ENCODE results near the gene CIDEC. TPM values are rescaled to one million over a fixed set of nuclear protein-coding genes. Genes with fewer than 3 reads are reported as not detected.
A peak's percentile ranks its signal among the peaks of the same experiment; 100 is the strongest.
"Not testable (repeated sequence)": the region's sequence is repeated elsewhere in the genome, so short reads cannot be mapped to it uniquely, and the experiment has no call there.

CIDEC gene
- total RNA-seq, 1 donor from 2014 or later = not detected

GRCh38 chr3:9866639-9867038 is 13.4 kb downstream of the CIDEC start:
- TF ChIP-seq CTCF (IDR thresholded peaks at IDR 0.05; ENCODE audit: unreplicated experiment) = no peak
- H3K27me3 Mint-ChIP-seq (ENCODE audit: low read depth) = no peaks in the 10 kb centered on the region
- H3K4me3 Mint-ChIP-seq = no peak overlapping the region
- peak overlapping the region; percentile 18 for H3K27ac Mint-ChIP-seq
- peaks cover 17% of the 10 kb centered on the region for H3K4me1 Mint-ChIP-seq
- DNase-seq (ENCODE audit: low spot score in 2 of 2, unreplicated experiment in 2 of 2) = no peak
- H3K9me3 Mint-ChIP-seq = no peaks in the 10 kb centered on the region
- H3K36me3 Mint-ChIP-seq = no peaks in the 10 kb centered on the region

GRCh38 chr3:9865125-9865637 is 14.9 kb downstream of the CIDEC start:
- H3K36me3 Mint-ChIP-seq; H3K4me3 Mint-ChIP-seq; DNase-seq (ENCODE audit: low spot score in 2 of 2, unreplicated experiment in 2 of 2); H3K27ac Mint-ChIP-seq; H3K9me3 Mint-ChIP-seq; H3K27me3 Mint-ChIP-seq (ENCODE audit: low read depth): not testable (repeated sequence)
- peaks cover 17% of the 10 kb centered on the region for H3K4me1 Mint-ChIP-seq

GRCh38 chr3:9864200-9864927 is 15.7 kb downstream of the CIDEC start:
- DNase-seq (ENCODE audit: low spot score in 2 of 2, unreplicated experiment in 2 of 2) = peak; percentile 47 to 77
- Mint-ChIP-seq H3K4me3 (no peak overlapping the region), H3K27me3 (ENCODE audit: low read depth) (no peaks in the 10 kb centered on the region), H3K36me3 (no peaks in the 10 kb centered on the region), H3K4me1 (peaks cover 17% of the 10 kb centered on the region), H3K9me3 (no peaks in the 10 kb centered on the region), H3K27ac (peak overlapping the region; percentile 92)
- no peak for TF ChIP-seq CTCF (IDR thresholded peaks at IDR 0.05; ENCODE audit: unreplicated experiment)

GRCh38 chr3:9863058-9863772 is 16.8 kb downstream of the CIDEC start:
- peaks cover 17% of the 10 kb centered on the region for H3K4me1 Mint-ChIP-seq
- no peak overlapping the region for H3K27ac Mint-ChIP-seq
- H3K9me3 Mint-ChIP-seq = no peaks in the 10 kb centered on the region
- H3K36me3 Mint-ChIP-seq = no peaks in the 10 kb centered on the region
- no peak for TF ChIP-seq CTCF (IDR thresholded peaks at IDR 0.05; ENCODE audit: unreplicated experiment)
- H3K27me3 Mint-ChIP-seq (ENCODE audit: low read depth) = no peaks in the 10 kb centered on the region
- H3K4me3 Mint-ChIP-seq = peak overlapping the region; percentile 28
- no peak for DNase-seq (ENCODE audit: low spot score in 2 of 2, unreplicated experiment in 2 of 2)

GRCh38 chr3:9862391-9863057 is 17.5 kb downstream of the CIDEC start:
- Mint-ChIP-seq H3K4me1 (peaks cover 17% of the 10 kb centered on the region), H3K4me3 (peak overlapping the region; percentile 47), H3K36me3 (no peaks in the 10 kb centered on the region), H3K9me3 (no peaks in the 10 kb centered on the region), H3K27ac (no peak overlapping the region), H3K27me3 (ENCODE audit: low read depth) (no peaks in the 10 kb centered on the region)
- no peak for TF ChIP-seq CTCF (IDR thresholded peaks at IDR 0.05; ENCODE audit: unreplicated experiment)
- DNase-seq (ENCODE audit: low spot score in 2 of 2, unreplicated experiment in 2 of 2) = peak in 1 of 2 experiments; percentile 48
